Caki2 (cell line): ENCODE results near the gene SLAMF8. TPM values are rescaled to one million over a fixed set of nuclear protein-coding genes. Genes with fewer than 3 reads are reported as not detected.

ENCODE experiments used
- DNase-seq: peaks from one replicate; pipeline ENCODE4 v3.0.0-alpha.2; 2015; ENCODE audit warnings: low read depth
- in situ Hi-C: cut with HindIII; loops from 2 replicates; pipeline ENCODE4 v1.10.0; 2016; ENCODE audit warnings: low sequenced_read_pairs, low pct_unique_long_range_greater_than_20kb, mixed read lengths
- total RNA-seq: library from RNA; depleted of rRNA; stranded (reverse); fragments of >200 nt; shearing (Covaris generic); gene quantifications from 2 replicates; pipeline ENCODE4 v1.2.3, GENCODE V29; 2014; ENCODE audit warnings: low replicate concordance; rRNA removed

SLAMF8 gene
- total RNA-seq: not detected in 2 replicates

DNA sequence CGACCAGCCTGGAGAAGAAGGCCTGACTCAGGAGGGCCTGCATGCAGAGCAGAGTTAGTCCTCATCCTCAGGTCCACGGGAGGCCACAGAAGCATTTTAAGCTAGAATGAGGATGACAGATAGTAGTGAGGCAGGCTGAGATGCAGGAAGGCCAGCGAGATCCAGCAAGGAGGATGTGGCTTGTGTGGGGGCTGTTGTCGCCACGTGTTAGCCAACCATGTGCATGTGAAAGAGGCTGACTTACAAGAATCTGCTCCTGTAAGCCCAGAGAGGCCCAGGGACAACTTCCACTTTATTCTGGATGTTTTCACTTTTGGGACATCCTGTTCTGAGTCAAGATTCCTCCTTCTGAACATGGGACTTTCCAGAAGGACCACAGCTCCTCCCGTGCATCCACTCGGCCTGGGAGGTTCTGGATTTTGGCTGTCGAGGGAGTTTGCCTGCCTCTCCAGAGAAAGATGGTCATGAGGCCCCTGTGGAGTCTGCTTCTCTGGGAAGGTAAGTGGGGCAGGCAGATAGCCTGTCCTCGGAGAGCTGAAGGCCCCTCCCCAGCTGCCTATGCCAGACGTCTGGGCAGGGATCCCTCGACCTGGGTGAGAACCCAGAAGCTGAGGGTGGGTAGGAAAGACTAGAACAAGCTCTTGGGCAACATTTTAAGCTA is at the start of gene SLAMF8:
Gene SLAMF8 (plus strand): TSS at position 433 of the 661 bp plus-strand sequence. CDS start 26 bp downstream, at position 459.
- DNase-seq: no peak
- in situ Hi-C loops: no loop called here

DNA sequence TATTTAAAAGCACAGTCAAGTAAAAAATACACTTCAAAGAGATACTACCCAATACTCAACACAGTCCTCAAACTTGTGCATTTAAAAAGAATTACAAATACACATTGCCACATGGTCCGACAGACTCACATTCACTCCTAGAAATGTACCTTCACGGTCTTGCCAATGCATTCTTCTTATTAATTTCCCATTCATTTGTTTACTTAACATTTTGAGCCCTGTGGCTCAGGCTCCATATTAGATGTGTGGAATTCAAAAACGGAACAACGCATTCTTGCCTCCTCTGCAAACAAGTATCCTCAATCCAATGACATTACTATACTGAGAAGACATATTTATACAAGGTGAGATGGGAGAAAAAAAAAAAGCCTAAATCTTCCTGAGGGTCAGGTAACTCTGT is 48.4 kb upstream of the SLAMF8 start:
- no peak for DNase-seq
- in situ Hi-C loops: loop anchor here (25.0 kb wide), 1 partner anchor 109 kb away; no protein-coding TSS in a partner anchor

DNA sequence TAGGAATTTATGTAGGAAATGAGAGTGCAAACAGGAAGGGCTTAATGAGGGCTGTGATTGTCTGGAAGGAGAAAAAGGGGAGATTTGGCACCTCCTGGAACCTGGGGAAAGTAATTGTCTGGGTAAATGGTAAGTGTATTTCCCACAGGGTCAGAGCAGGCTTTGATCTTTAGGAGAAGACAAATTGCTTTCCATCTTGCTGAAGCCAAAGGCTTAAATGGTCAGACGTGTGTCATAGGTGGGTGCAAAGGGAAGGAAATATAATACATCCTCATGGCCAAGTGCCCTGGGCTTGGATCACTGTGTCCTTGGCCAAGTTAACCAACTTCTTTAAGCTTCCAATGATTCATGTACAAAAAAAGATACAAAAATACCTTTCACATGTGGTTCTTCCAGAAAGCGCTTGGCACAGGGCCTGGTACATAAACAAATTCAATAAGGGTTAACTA is 47.2 kb upstream of the SLAMF8 start:
- no peak for DNase-seq
- in situ Hi-C loops: loop anchor here (25.0 kb wide), 1 partner anchor 108 kb away; no protein-coding TSS in a partner anchor

DNA sequence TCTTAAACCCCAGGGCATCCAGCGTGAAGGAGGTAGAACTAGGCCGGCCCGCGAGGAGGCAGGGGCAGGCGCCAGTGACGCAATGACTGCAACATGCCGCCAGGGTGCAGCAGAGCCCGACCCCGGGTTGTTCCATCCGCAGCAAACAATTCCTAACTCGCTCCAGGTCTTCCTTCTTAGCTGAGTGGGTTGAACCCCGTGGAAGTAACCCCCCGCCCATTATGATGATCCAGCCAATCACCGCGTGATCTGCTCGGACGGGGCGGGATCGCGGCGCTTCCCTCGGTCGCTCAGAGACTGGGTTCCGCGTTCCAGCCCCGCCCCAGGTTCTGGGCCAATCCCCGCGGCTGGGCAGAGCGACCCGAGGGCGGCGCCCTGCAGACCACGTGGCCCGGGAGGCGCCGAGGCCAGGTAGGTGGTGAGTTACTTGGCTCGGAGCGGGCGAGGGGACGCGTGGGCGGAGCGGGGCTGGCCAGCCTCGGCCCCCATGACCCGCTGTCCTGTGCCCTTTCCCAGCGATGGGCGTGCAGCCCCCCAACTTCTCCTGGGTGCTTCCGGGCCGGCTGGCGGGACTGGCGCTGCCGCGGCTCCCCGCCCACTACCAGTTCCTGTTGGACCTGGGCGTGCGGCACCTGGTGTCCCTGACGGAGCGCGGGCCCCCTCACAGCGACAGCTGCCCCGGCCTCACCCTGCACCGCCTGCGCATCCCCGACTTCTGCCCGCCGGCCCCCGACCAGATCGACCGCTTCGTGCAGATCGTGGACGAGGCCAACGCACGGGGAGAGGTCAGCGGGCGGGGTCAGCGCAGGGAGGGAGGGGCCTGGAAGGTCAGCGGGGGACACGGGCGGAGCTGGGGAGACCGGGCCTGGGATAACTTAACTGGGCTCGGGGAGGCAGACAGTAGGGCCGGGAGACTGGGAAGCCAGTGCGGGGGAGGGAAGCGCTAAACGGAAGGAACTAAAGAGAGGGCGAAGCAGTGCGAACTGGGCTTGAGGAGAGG is 45.8 kb upstream of the SLAMF8 start, which contains the start of gene DUSP23:
Gene DUSP23 (plus strand): TSS at position 380 of the 1,000 bp plus-strand sequence. CDS start 139 bp downstream, at position 519.
- in situ Hi-C loops: loop anchor here (25.0 kb wide), 1 partner anchor 106 kb away; no protein-coding TSS in a partner anchor

DNA sequence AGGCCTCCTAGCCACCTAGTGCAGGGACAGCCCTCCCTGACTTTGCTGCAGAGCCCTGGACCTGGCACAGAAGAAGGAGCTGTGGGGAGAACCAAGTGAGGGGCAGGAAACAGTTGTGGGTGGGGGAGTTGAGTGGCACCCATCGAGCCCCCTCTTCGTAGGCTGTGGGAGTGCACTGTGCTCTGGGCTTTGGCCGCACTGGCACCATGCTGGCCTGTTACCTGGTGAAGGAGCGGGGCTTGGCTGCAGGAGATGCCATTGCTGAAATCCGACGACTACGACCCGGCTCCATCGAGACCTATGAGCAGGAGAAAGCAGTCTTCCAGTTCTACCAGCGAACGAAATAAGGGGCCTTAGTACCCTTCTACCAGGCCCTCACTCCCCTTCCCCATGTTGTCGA is 44.7 kb upstream of the SLAMF8 start:
- DNase-seq: no peak
- in situ Hi-C loops: loop anchor here (25.0 kb wide), 1 partner anchor 105 kb away; no protein-coding TSS in a partner anchor

More for the DNA sequence above, 45.8 kb upstream of the SLAMF8 start, which contains the start of gene DUSP23:
- peak; percentile 99 for DNase-seq

DNA sequence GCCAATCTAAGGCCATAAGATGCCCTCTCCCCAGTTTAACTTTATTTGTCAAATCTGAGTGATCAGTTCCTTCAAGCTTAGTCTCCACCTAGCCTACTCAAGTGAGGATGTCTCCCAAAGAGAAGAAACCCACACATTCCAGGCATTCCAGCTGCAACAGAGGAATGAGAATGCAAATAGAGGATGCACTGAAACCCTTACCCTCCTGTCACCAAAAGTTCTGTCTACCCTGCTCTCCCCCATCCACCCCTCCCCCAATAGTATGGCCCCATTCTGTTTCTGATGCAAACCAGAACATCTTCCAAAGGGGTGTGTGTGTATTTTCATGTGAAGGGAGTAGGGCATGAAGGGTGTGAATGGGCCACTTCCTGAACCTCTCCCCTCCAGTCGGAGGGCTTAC is 42.9 kb upstream of the SLAMF8 start:
- in situ Hi-C loops: loop anchor here (25.0 kb wide), 1 partner anchor 104 kb away; no protein-coding TSS in a partner anchor
- DNase-seq: no peak

DNA sequence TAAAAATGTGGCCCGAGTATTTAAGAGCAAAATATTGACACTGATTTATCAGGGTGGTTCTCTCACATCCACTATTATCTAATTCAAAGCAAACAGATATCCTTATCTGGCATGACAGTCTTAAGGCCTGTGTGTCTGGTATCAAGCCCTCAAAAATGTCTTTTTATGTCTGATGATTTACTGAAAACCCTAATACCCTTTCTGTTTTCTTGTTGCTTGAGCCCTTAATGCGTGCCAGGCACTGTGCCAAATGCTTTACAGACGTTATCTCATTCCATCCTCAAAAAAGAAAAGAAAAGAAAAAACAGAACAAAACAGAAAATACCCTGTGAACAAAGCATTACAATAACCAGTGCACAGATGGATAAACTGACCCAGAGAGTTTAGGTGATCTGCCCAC is 40.2 kb upstream of the SLAMF8 start:
- in situ Hi-C loops: loop anchor here (25.0 kb wide), 1 partner anchor 101 kb away; no protein-coding TSS in a partner anchor
- no peak for DNase-seq

DNA sequence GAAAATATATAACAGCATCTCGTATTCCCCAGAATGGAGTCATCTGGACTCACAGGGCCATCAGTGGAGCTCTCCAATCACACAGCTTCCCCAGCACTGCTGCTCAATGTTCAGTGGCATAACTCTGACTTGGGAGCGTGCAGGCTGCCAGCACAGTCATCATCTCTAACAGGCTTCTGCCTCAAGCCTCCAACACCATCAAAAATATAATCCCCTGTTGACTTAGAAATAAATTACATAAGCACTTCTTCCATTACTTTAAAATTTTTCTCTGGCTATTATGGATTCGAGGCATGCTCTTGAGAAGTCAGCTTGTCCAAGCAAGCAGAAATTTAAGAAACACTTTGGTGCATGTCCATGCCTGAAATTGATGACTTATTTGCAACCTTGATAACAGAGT is 39.7 kb upstream of the SLAMF8 start:
- DNase-seq: no peak
- in situ Hi-C loops: loop anchor here (25.0 kb wide), 1 partner anchor 100 kb away; no protein-coding TSS in a partner anchor

DNA sequence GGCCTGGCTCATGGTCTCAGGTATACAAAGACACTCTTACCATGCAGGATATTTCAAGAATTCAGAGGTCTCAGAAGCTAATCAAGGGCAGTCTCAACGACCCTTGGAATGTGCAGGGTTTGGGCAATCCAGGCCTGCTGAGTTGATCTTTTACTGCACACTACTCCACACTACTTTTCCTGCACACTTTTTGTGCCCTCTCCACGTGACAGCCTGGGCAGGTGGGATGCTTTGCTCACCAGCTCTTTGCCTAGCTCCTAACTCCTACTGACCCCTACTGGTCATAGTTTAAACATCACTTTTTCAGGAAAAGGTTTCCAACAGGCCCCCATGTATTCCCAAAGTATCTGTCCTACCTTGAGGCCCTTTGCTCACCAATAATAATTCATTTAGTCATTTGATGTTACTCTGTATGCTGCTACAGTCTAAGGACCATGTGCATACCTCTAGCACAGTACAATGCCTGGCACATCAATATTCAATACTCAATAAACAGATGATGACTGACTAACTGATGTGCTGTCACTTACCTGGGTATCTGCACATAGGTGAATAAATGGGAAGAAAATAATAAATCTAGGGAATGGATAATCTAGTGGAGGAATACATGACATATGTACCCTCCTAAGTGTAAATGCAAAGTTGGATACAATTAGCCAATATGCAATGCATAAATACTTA is 36.3 kb upstream of the SLAMF8 start:
- DNase-seq: no peak
- in situ Hi-C loops: loop anchor here (25.0 kb wide), 1 partner anchor 97 kb away; no protein-coding TSS in a partner anchor

DNA sequence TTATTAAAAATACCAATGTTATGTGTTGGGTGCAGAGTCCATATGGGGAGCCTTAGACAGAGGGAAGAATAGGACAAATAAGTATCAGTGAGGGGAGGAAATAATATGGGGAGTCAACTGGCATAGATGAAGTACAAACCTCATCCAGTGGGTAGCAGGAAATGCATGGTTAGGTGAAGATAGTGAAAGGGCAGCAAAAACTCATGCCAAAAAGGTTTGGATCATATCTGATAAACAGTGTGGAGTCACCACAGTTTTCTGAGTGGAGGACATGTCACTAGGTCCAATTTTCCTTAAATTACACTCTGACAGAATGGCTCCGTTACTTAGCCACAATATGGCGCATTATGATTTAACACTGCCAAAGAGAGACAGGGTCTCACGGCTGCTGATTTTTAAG is 35.6 kb upstream of the SLAMF8 start:
- in situ Hi-C loops: loop anchor here (25.0 kb wide), 1 partner anchor 96 kb away; no protein-coding TSS in a partner anchor
- no peak for DNase-seq

DNA sequence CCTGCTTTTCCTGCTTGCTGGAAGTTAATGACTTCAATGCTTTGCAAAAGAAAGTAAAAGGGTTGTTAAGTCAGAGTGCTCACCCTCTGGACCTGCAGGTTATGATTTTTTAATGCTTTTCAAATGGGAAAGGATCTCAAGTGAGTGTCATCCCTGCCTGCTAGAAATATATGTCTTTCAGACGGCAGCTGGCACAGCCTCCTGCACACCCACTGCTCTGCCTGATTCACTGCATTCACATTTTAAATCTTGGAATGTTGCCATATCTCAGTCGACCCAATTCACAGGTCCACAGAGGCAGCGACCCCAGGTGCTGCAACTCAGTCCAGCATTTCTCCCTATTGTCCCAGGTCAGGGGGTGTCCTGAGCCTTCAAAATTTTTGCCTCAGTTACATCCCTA is 35.2 kb upstream of the SLAMF8 start:
- in situ Hi-C loops: loop anchor here (25.0 kb wide), 1 partner anchor 96 kb away; no protein-coding TSS in a partner anchor
- no peak for DNase-seq

DNA sequence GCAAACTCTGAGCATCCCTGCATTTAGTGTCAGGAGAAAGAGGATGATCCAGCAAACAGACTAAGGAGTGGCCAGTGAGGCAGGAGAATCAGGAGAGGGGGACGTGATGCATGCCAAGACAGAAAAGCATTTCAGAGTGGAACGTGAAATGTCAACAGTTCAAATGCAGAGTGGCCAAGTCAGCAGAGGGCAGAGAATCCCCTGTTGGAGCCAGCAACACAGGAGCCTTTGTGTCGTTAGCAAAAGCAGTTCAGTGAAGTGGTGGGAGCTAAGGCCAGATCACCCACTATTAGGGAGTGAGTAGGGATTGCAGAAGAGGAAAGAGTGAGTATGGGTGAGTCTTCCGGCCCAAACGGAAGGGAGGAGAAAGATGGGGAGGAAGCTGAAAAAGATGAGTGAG is 31.1 kb upstream of the SLAMF8 start:
- DNase-seq: no peak
- in situ Hi-C loops: loop anchor here (25.0 kb wide), 1 partner anchor 92 kb away; no protein-coding TSS in a partner anchor

DNA sequence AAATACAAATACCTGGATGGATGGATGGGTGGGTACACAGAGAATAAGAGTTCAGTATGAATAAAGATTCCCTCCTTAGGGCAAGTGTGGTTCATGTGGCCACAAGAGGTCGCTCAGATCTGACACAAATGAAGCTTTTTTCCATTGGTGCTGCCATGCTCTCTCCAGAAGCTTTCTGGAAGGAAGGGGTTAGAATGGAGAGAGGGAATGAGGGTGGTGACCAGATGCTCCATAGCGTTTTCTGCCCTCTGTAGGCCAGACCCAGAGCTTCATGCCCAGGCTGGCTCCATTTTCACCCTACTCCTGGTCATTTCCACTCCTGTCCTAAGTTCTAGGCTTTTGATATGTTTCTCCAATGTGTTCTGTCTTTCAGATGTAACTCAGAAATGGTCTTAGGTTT is 27.8 kb upstream of the SLAMF8 start:
- peak; percentile 77 for DNase-seq
- in situ Hi-C loops: loop anchor here (25.0 kb wide), 1 partner anchor 88 kb away; no protein-coding TSS in a partner anchor

DNA sequence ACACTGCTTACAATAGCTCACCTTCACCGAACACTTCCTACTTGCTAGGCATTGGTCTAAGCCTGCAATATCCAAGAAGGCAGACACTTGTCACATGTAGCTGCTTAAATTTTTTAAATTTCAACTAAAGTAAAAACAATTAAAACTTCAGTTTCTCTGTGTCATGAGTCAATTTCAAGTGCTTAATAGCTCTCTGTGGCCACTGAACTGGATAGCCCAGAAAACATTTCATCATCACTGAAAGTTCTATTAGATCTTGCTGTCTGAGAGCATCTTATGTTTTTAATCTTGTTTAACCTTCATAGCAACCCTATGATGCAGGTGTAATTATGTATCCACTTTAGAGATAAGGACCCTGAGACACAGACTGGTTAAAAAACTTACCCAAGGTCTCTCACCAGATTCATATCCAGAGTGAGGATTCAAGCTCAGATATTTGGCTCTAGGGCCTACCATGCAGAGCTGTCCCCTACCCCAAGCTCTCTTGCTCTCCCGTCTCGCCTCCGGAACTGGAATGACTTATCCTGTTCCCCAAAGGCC is 27.2 kb upstream of the SLAMF8 start:
- in situ Hi-C loops: loop anchor here (25.0 kb wide), 1 partner anchor 88 kb away; no protein-coding TSS in a partner anchor
- DNase-seq: no peak

DNA sequence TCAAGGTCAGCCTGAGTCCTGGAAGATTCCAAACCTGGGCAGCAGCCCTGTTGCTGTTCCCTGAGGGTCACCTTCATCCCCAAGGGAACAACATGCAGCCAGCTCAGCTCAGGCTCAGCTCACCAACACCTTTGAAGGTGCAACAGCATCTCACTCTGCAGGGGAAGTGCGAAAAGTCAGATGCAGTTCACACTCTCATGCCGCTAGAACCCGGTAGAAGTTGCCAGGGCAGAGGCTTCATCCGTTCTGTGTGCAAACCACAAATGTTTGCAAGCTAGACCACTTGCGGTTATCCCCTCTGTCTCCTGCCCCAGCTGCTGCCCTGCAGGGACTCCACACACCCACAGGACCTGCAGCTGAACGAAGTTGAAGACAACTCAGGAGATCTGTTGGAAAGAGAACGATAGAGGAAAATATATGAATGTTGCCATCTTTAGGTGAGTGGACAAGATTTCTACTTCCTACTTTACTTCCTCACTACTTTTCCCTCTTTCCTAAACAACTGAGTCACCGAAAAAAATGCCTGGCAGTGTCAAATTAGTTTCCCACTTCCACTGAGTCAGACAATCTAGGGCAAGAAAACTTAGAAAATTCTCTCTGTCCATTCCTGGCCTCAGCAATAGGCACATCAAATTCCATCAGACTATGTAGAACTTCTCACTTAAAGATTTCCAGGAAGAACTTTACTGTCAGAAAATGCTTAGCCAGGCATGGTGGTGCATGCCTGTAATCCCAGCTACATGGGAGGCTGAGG is 26.3 kb upstream of the SLAMF8 start:
- DNase-seq: no peak
- in situ Hi-C loops: no loop called here

DNA sequence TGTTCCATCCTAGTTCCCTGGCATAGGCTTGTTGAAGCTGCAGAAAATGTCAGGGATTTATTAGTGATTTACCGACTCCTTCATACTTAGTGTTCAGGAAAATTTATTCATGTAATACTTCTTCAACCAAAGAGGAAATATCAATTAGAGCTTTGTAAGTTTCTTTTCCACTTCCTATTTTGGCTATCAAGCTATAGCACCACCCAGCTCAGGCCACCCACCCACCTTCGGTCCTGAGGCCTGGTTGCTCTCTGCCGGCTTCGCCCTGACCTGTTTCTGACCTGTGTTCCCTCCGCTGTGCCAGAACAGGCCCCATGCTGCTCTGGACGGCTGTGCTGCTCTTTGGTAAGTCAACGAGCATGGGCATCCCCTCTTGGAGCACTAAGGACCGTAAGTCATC is 24.6 kb upstream of the SLAMF8 start, which contains the start of gene FCRL6:
Gene FCRL6 (plus strand): TSS at position 250 of the 400 bp plus-strand sequence. CDS start 65 bp downstream, at position 315.
- DNase-seq: no peak
- in situ Hi-C loops: no loop called here
